ENCODE measurements around the gene ATP11C.

DNA sequence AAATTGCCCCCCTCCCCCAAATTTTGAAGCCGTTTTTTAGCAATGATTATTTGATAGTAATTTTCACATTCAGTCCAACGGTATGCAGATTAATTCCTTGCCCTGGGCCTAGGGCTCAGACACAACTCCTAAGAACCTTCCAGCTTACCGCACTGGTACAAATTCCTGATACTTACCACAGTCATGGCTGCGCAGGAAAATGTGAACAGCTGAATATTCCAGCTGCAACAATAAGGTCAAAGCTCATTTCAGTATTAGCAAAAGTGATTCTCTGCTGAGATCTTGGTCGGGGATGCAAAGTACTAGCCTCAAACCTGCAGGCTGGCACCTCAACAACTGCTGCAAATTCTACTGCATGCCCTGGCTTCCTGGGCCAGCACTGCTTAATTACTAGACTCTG lies 3.0 kb downstream of the ATP11C start:
- TF ChIP-seq, protein P1, sequence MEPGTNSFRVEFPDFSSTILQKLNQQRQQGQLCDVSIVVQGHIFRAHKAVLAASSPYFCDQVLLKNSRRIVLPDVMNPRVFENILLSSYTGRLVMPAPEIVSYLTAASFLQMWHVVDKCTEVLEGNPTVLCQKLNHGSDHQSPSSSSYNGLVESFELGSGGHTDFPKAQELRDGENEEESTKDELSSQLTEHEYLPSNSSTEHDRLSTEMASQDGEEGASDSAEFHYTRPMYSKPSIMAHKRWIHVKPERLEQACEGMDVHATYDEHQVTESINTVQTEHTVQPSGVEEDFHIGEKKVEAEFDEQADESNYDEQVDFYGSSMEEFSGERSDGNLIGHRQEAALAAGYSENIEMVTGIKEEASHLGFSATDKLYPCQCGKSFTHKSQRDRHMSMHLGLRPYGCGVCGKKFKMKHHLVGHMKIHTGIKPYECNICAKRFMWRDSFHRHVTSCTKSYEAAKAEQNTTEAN (CRISPR knock-in tag; IDR thresholded peaks at IDR 0.05): no peak
- TF ChIP-seq, protein P2, sequence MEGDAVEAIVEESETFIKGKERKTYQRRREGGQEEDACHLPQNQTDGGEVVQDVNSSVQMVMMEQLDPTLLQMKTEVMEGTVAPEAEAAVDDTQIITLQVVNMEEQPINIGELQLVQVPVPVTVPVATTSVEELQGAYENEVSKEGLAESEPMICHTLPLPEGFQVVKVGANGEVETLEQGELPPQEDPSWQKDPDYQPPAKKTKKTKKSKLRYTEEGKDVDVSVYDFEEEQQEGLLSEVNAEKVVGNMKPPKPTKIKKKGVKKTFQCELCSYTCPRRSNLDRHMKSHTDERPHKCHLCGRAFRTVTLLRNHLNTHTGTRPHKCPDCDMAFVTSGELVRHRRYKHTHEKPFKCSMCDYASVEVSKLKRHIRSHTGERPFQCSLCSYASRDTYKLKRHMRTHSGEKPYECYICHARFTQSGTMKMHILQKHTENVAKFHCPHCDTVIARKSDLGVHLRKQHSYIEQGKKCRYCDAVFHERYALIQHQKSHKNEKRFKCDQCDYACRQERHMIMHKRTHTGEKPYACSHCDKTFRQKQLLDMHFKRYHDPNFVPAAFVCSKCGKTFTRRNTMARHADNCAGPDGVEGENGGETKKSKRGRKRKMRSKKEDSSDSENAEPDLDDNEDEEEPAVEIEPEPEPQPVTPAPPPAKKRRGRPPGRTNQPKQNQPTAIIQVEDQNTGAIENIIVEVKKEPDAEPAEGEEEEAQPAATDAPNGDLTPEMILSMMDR (IDR thresholded peaks at IDR 0.05): no peak
- no peak for TF ChIP-seq STAT6 (CRISPR knock-in tag; conservative IDR thresholded peaks at IDR 0.05; ENCODE audit: low read depth)
- TF ChIP-seq NR2C2 (CRISPR knock-in tag; IDR thresholded peaks at IDR 0.05): no peak
- TF ChIP-seq ELF4 (CRISPR knock-in tag; IDR thresholded peaks at IDR 0.05; ENCODE audit: low read depth): no peak
- no peak for TF ChIP-seq ZNF138 (CRISPR knock-in tag; conservative IDR thresholded peaks at IDR 0.05)
- no peak for TF ChIP-seq CREB1 (CRISPR knock-in tag; IDR thresholded peaks at IDR 0.05)
- TF ChIP-seq ZNF416 (CRISPR knock-in tag; IDR thresholded peaks at IDR 0.05): no peak
- TF ChIP-seq FOXP1 (CRISPR knock-in tag; IDR thresholded peaks at IDR 0.05; ENCODE audit: borderline replicate concordance): no peak
- TF ChIP-seq ATF2 (CRISPR knock-in tag; IDR thresholded peaks at IDR 0.05; ENCODE audit: borderline replicate concordance, low read depth): no peak

Measured in WTC11 (cell line).